Coronary artery (tissue), 2 donors: ENCODE data around the gene SPR.
A peak's percentile ranks its signal among the peaks of the same experiment; 100 is the strongest.

ENCODE experiments used
- DNase-seq: peaks from one replicate; pipeline ENCODE4 v3.0.0-alpha.2; 2017; ENCODE audit warnings: low spot score
- H3K27ac ChIP-seq, 2 donors: fragments of 200-600 bp; sonication (generic); one replicate each; pipeline ENCODE4 v1.5.1; 2016 to 2019
- H3K4me3 ChIP-seq: fragments of 200-600 bp; sonication (generic); 2 replicates; pipeline ENCODE4 v1.5.1; 2016; ENCODE audit warnings: mild to moderate bottlenecking, moderate library complexity
- TF ChIP-seq, protein P1 (sequence below): fragments of 200-600 bp; sonication (generic); IDR thresholded peaks from one replicate; pipeline ENCODE4 v1.5.1; 2019; ENCODE audit warnings: antibody characterized with exemption

The SPR gene

DNA sequence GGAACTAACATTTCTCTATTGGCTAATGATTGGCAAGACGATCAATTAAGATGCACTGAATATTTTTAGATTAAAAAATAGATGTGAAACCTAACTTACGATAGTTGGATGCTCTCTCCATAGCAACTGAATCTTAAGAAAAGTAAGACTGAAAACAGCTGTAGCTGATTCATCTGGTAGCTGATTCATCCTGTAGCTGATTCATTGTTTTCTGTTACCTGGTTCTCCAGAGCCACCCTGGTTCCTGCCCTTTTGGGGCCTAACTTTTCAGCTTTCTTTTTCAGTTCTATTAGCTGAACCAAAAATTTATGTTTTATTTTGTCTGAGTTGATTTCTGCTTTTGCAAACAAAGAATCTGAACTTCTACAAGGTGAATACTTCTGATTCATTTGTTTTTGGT, 22.7 kb upstream of the SPR start:
- TF ChIP-seq, protein P1, sequence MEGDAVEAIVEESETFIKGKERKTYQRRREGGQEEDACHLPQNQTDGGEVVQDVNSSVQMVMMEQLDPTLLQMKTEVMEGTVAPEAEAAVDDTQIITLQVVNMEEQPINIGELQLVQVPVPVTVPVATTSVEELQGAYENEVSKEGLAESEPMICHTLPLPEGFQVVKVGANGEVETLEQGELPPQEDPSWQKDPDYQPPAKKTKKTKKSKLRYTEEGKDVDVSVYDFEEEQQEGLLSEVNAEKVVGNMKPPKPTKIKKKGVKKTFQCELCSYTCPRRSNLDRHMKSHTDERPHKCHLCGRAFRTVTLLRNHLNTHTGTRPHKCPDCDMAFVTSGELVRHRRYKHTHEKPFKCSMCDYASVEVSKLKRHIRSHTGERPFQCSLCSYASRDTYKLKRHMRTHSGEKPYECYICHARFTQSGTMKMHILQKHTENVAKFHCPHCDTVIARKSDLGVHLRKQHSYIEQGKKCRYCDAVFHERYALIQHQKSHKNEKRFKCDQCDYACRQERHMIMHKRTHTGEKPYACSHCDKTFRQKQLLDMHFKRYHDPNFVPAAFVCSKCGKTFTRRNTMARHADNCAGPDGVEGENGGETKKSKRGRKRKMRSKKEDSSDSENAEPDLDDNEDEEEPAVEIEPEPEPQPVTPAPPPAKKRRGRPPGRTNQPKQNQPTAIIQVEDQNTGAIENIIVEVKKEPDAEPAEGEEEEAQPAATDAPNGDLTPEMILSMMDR = no peak
- DNase-seq = no peak
- no peak overlapping the region for H3K4me3 ChIP-seq
- no peak overlapping the region for H3K27ac ChIP-seq

DNA sequence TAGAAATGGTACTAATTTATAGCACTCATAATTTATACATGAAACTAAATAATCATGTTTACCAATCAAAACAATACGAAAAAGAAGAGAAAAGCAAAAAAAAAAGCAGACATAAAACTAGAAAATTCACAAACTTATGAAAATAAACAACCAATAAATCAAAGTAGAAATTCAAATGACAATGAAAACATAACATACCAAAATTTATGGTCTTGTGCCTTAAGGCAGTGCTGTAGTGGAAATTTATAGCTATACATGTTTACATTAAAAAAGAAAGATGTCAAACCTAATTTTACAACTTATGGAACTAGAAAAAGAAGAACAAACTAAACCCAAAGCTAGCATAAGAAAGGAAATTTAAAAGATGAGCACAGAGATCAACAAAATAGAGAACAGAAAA, 16.1 kb upstream of the SPR start:
- TF ChIP-seq, protein P1 = no peak

DNA sequence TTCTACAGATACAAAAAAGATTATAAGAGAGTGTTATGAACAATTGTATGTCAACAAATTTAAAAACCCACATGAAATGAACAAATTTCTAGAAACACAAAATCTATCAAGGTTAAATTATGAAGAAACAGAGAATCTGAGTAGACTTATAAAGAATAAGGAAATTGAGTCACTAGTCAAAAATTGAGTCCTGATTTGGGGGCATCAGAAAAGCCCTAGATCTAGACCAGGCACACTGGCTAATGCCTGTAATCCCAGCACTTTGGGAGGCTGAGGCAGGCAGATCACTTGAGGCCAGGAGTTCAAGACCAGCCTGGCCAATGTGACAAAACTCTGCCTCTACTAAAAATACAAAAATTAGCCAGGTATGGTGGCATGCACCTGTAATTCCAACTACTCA, 15.3 kb upstream of the SPR start:
- TF ChIP-seq, protein P1 = no peak
- no peak for DNase-seq
- Histone ChIP-seq H3K27ac (no peak overlapping the region), H3K4me3 (no peak overlapping the region)

More for the DNA sequence above, 16.1 kb upstream of the SPR start:
- H3K27ac ChIP-seq = no peak overlapping the region
- DNase-seq = no peak
- H3K4me3 ChIP-seq = no peak overlapping the region

DNA sequence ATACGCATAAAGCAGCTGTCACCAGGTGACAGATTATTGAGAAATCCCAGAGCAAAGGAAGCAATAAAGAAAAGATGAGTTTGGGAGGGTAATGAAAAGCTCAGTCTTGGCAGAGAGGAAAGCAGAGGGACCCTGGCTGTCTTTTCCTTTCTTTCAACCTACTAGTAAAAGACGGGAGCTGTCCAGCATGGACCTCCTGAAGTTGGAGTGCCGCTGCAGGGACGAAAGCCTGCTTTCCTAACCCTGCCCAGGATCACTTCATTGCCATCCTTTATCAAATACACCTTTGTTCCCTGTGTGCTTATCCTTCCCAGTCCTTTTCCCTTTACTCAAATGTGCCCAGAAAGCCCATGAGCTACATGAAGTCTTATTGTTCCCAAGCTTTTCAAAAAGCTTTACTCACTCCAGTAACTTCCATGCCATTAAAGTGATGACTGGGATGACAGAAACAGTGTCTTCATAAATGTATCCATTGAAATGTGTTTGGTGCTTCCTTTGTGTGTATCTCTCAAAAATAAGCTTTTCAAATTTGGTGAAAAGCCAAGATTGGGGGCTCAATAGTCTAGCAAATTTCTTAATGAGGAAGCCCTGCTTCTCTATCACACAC, 3.7 kb upstream of the SPR start:
- DNase-seq = no peak
- no peak overlapping the region for H3K27ac ChIP-seq
- TF ChIP-seq, protein P1 = no peak
- no peak overlapping the region for H3K4me3 ChIP-seq

DNA sequence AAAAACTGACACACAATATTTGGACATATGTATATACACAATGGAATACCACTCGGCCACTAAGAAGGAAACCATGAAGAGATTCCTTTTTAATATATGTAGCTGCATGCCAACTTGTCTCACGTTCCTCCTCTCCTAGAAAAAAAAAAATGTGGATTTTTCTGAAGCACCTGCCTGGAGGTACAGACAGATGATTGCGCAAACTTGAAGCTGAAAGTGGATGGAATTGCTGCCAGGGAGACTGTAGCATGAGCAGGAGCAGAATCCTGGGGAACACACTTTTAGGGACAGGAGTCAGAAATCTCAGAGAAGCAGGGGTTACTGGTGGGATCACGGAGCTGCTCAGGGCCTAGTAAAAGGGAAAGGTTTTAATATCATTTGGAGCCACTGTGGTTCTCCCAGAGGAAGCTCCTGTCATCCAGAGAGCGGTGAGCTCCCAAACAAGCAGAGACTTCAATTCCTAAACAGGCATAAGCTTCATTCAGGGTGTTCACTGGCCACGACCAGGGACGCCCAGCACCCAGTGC, 640 bp upstream of the SPR start:
- peak overlapping the region; percentile 79 for H3K4me3 ChIP-seq
- H3K27ac ChIP-seq = peak overlapping the region; percentile 79 to 93
- DNase-seq = no peak
- TF ChIP-seq, protein P1 = no peak

DNA sequence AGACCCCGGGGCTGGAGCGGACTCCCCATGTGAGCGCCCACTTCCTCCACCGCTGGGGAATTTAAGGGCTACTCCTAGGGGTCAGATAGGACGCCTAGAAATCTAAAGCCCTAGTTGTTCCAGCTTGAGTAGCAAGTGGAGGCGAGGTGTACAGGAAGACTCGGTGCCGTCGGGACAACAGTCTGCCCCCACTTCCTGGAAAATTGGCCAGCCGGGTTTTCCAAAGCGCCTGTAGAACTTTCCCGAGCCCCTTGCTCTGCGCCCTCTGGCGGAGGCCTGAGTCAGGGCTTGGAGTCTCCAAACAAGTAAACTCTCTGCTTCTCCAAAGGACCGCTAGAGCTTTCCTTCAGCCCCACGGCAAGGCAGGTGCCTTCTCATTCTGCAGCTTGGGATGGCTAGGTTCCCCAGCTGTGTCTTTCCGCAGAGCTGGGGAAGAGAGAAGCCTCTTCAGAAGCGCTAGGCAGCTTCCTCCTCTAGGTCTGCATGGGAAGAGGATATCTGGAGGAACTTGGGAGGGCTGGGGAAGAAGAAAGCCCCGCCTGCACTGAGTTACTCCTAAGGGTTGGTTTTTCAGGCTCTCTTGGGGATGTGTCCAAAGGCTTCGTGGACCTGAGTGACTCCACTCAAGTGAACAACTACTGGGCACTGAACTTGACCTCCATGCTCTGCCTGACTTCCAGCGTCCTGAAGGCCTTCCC, 681 bp downstream of the SPR start:
- H3K4me3 ChIP-seq = peak overlapping the region; percentile 79
- DNase-seq = peak; percentile 94
- H3K27ac ChIP-seq = peak overlapping the region; percentile 79 to 93
- TF ChIP-seq, protein P1 = peak; percentile 93
